Ovary (tissue), 9 donors: ENCODE measurements around the gene RTCA. TPM values are rescaled to one million over a fixed set of nuclear protein-coding genes. Genes with fewer than 3 reads are reported as not detected.

Experiments used
- DNase-seq, 5 donors: peaks; one replicate each; pipeline ENCODE4 v3.0.0-alpha.2; 2019 to 2020
- H3K27ac ChIP-seq, 2 donors: fragments of 200-600 bp; one replicate each; pipeline versions ENCODE4 v1.5.1 to v1.8.0; 2019 to 2022
- H3K27me3 ChIP-seq: fragments of 200-600 bp; one replicate; pipeline ENCODE4 v1.8.0; 2022
- H3K36me3 ChIP-seq: fragments of 200-600 bp; sonication (generic); one replicate; pipeline ENCODE4 v1.5.1; 2019
- H3K4me1 ChIP-seq: one replicate; pipeline ENCODE4 v1.8.1; 2013; ENCODE audit warnings: mild to moderate bottlenecking, moderate library complexity; ENCODE audit not compliant: insufficient read depth
- H3K4me3 ChIP-seq: fragments of 200-600 bp; sonication (generic); one replicate; pipeline ENCODE4 v1.5.1; 2017
- H3K9me3 ChIP-seq, 2 donors: fragments of 200-600 bp in 1 of 2; sonication (generic) in 1 of 2; one replicate each; pipeline versions ENCODE4 v1.5.1 to v1.8.1; 2013 to 2019; ENCODE audit warnings: mild to moderate bottlenecking in 1 of 2, moderate library complexity in 1 of 2
- CTCF ChIP-seq, 3 donors: fragments of 450-650 bp in 2 of 3; fragments of 200-600 bp in 1 of 3; IDR thresholded peaks; one replicate each; pipeline versions ENCODE4 v1.5.1 to v1.8.0; 2016 to 2022; ENCODE audit warnings: antibody characterized with exemption in 3 of 3, mild to moderate bottlenecking in 1 of 3
- EP300 ChIP-seq: sonication (generic); formaldehyde crosslinking; IDR thresholded peaks from one replicate; pipeline ENCODE4 v1.6.1; 2017; ENCODE audit warnings: antibody characterized with exemption
- POLR2A ChIP-seq: fragments of 450-650 bp; IDR thresholded peaks from one replicate; pipeline ENCODE4 v1.6.1; 2017; ENCODE audit warnings: antibody characterized with exemption, mild to moderate bottlenecking, moderate library complexity
- WGBS, 3 donors: extraction: QIAGEN DNeasy Blood & Tissue Kit in 1 of 3; methylation state at CpG; one replicate each; pipeline versions ENCODE4 v1.1.5 to v1.1.7; 2013 to 2017; 5-methylcytosine and 5-hydroxymethylcytosine counted together
- intact Hi-C, 4 donors: fragments of 100-400 bp; cut with DNase I; formaldehyde crosslinking; loops; one replicate each; pipeline versions ENCODE4 v1.11.0 to v1.15.1; 2022 to 2023
- polyA plus RNA-seq, 2 donors: library from polyadenylated mRNA; stranded (reverse); fragments of 200-250 nt in 1 of 2; fragments of 350-450 nt in 1 of 2; fragmentation: Illumina TruSeq in 1 of 2; extraction: RNeasy Lipid Tissue Mini Kit (QIAGEN cat#74804) in 1 of 2; gene quantifications; one replicate each; pipeline ENCODE4 v1.2.3, GENCODE V29; 2013 to 2014
- total RNA-seq, 7 donors: library from RNA; depleted of rRNA in 2 of 7; stranded (reverse); fragments of >200 nt in 2 of 7; fragmentation: NEBNext Ultra II Directional in 3 of 7; extraction: Animal tissue kit (Norgen Biotek cat#: 25700) in 3 of 7; gene quantifications; one replicate each; pipeline versions ENCODE4 v1.1.0 to v1.2.4, GENCODE V29; 2016 to 2023
- donor health status: DM: no; HTN: no; CAD: no; lungs with moderate emphysema.
- donor health status: DM: no; HTN: no; CAD: no.
- donor health status: Bipolar disorder and iron deficiency.
- donor health status: DM: yes; HTN: yes; CAD: no.
- donor health status: DM: no; HTN: no; CAD: no.
- donor health status: DM: yes; HTN: yes; CAD: no.

The RTCA gene
- total and polyA plus RNA-seq, 9 donors = 12.9 to 23.6 (median 14.7) TPM

- no peaks in the 10 kb centered on the region for H3K36me3 ChIP-seq
- TF ChIP-seq EP300 (no peak), CTCF (IDR thresholded peaks at IDR 0.05) (no peak), POLR2A (no peak)
- no peaks in the 10 kb centered on the region for H3K9me3 ChIP-seq
- H3K27me3 ChIP-seq = no peaks in the 10 kb centered on the region
- no peaks in the 10 kb centered on the region for H3K4me1 ChIP-seq
- intact Hi-C loops = no loop called here
- no peak for DNase-seq
- no peak overlapping the region for H3K27ac ChIP-seq
- no peak overlapping the region for H3K4me3 ChIP-seq
Measured at GRCh38 chr1:100222428-100222827, 43.6 kb upstream of the RTCA start.

- Histone ChIP-seq H3K36me3 (no peaks in the 10 kb centered on the region), H3K4me3 (no peak overlapping the region), H3K4me1 (no peaks in the 10 kb centered on the region), H3K9me3 (no peaks in the 10 kb centered on the region), H3K27me3 (no peaks in the 10 kb centered on the region), H3K27ac (no peak overlapping the region)
- WGBS, 3 donors = 65 to 71% (median 68%) methylated on average over 4 of the region's 4 CpGs
- no peak for DNase-seq
- intact Hi-C loops = no loop called here
- TF ChIP-seq CTCF (IDR thresholded peaks at IDR 0.05) (no peak), EP300 (no peak), POLR2A (no peak)
Measured at GRCh38 chr1:100229681-100230443, 36.2 kb upstream of the RTCA start.

GRCh38 chr1:100230765-100231164, 35.3 kb upstream of the RTCA start:
- no peaks in the 10 kb centered on the region for H3K4me1 ChIP-seq
- TF ChIP-seq EP300 = no peak
- TF ChIP-seq POLR2A = no peak
- no peak for TF ChIP-seq CTCF (IDR thresholded peaks at IDR 0.05)
- no peak overlapping the region for H3K27ac ChIP-seq
- no peaks in the 10 kb centered on the region for H3K27me3 ChIP-seq
- H3K9me3 ChIP-seq = no peaks in the 10 kb centered on the region
- intact Hi-C loops = no loop called here
- no peak for DNase-seq
- WGBS, 3 donors = 79 to 88% (median 85%) methylated on average over 2 of the region's 2 CpGs
- H3K36me3 ChIP-seq = no peaks in the 10 kb centered on the region
- H3K4me3 ChIP-seq = no peak overlapping the region

- intact Hi-C loops = no loop called here
- TF ChIP-seq CTCF (IDR thresholded peaks at IDR 0.05) (no peak), POLR2A (no peak), EP300 (no peak)
- H3K36me3 ChIP-seq = no peaks in the 10 kb centered on the region
Measured at GRCh38 chr1:100231721-100232120, 34.3 kb upstream of the RTCA start.

More at GRCh38 chr1:100231721-100232120, 34.3 kb upstream of the RTCA start:
- Histone ChIP-seq H3K4me3 (no peak overlapping the region), H3K4me1 (no peaks in the 10 kb centered on the region), H3K9me3 (no peaks in the 10 kb centered on the region), H3K27ac (no peak overlapping the region), H3K27me3 (no peaks in the 10 kb centered on the region)
- WGBS, 3 donors = 94 to 98% (median 96%) methylated on average over 2 of the region's 2 CpGs
- DNase-seq = no peak
